GM23338 (cell line): ENCODE results near the gene PADI6. TPM values are rescaled to one million over a fixed set of nuclear protein-coding genes. Genes with fewer than 3 reads are reported as not detected.

Source experiments
- CTCF ChIP-seq, 2 experiments: fragments of 200-600 bp in 1 of 2; sonication (generic) in 1 of 2; conservative IDR thresholded peaks; 2 replicates each; pipeline versions ENCODE4 v1.5.1 to v1.6.1; 2016 to 2017; ENCODE audit warnings: antibody characterized with exemption in 2 of 2, low read depth in 2 of 2, mild to moderate bottlenecking in 2 of 2, moderate library complexity in 1 of 2
- ETS1 ChIP-seq: IDR thresholded peaks from 2 replicates; pipeline ENCODE4 v1.6.1; 2016; ENCODE audit warnings: antibody characterized with exemption
- EZH2 ChIP-seq: fragments of 200-600 bp; sonication (generic); IDR thresholded peaks from one replicate; pipeline ENCODE4 v1.8.0; 2017; ENCODE audit warnings: antibody characterized with exemption, mild to moderate bottlenecking, low read depth; ENCODE audit not compliant: unreplicated experiment
- NANOG ChIP-seq: IDR thresholded peaks from 2 replicates; pipeline ENCODE4 v1.6.1; 2016; ENCODE audit warnings: antibody characterized with exemption, borderline replicate concordance
- ZNF462 ChIP-seq: fragments of 250-450 bp; sonication (Bioruptor Pico); IDR thresholded peaks from 2 replicates; pipeline ENCODE4 v1.5.0; 2020; ENCODE audit warnings: mild to moderate bottlenecking, moderate library complexity
- polyA plus RNA-seq: library from polyadenylated mRNA; unstranded; fragments of >200 nt; fragmentation: Nextera tagmentation; extraction: Ambion mirVana; gene quantifications from 2 replicates; pipeline ENCODE4 v1.2.1, GENCODE V29; 2016
- total RNA-seq: library from RNA; depleted of rRNA; stranded (reverse); fragments of >200 nt; shearing (Covaris generic); gene quantifications from 2 replicates; pipeline ENCODE4 v1.2.3, GENCODE V29; 2014

Gene PADI6
- total and polyA plus RNA-seq, 2 experiments from 2014 or later: not detected

GRCh38 chr1:17359808-17360207 is 12.2 kb upstream of the PADI6 start (continued):
- TF ChIP-seq ZNF462 (CRISPR knock-in tag) (no peak), ETS1 (no peak), NANOG (no peak), CTCF (conservative IDR thresholded peaks at IDR 0.05; ENCODE audit: low read depth in 2 of 2) (no peak), EZH2 (no peak)
